Ascending aorta (tissue), 2 donors: ENCODE measurements around the gene NFIA. TPM values are rescaled to one million over a fixed set of nuclear protein-coding genes. Genes with fewer than 3 reads are reported as not detected.
"Not testable (repeated sequence)": the region's sequence is repeated elsewhere in the genome, so short reads cannot be mapped to it uniquely, and the experiment has no call there.

ENCODE experiments used
- DNase-seq, 2 donors: peaks; one replicate each; pipeline ENCODE4 v3.0.0-alpha.2; 2019; ENCODE audit warnings: low spot score in 2 of 2
- H3K27ac ChIP-seq, 2 donors: fragments of 200-600 bp; sonication (generic); one replicate each; pipeline ENCODE4 v1.5.1; 2016 to 2017; ENCODE audit warnings: mild to moderate bottlenecking in 1 of 2
- H3K27me3 ChIP-seq: fragments of 200-600 bp; sonication (generic); one replicate; pipeline ENCODE4 v1.5.1; 2017
- H3K36me3 ChIP-seq, 2 donors: fragments of 200-600 bp; sonication (generic); one replicate each; pipeline ENCODE4 v1.5.1; 2016
- H3K4me1 ChIP-seq, 2 donors: fragments of 200-600 bp; sonication (generic); one replicate each; pipeline ENCODE4 v1.5.1; 2016 to 2017; ENCODE audit warnings: mild to moderate bottlenecking in 1 of 2
- H3K4me3 ChIP-seq, 2 donors: fragments of 200-600 bp; sonication (generic); one replicate each; pipeline ENCODE4 v1.5.1; 2016 to 2017; ENCODE audit warnings: mild to moderate bottlenecking in 1 of 2
- H3K9me3 ChIP-seq, 2 donors: fragments of 200-600 bp; sonication (generic); one replicate each; pipeline ENCODE4 v1.5.1; 2016
- intact Hi-C: fragments of 100-400 bp; cut with DNase I; formaldehyde crosslinking; loops from one replicate; pipeline ENCODE4 v1.15.1; 2023
- total RNA-seq: library from RNA; depleted of rRNA; stranded (reverse); fragments of >200 nt; gene quantifications from one replicate; pipeline ENCODE4 v1.1.0, GENCODE V29; 2016
- TF ChIP-seq, protein P1 (sequence below), 3 experiments: fragments of 200-600 bp in 2 of 3; fragments of 450-650 bp in 1 of 3; sonication (generic) in 2 of 3; IDR thresholded peaks; one replicate each; pipeline ENCODE4 v1.5.1; 2016 to 2019; ENCODE audit warnings: antibody characterized with exemption in 3 of 3, mild to moderate bottlenecking in 1 of 3, moderate library complexity in 1 of 3

Gene NFIA
- total RNA-seq, 1 donor from 2014 or later, result 52.0 TPM

DNA sequence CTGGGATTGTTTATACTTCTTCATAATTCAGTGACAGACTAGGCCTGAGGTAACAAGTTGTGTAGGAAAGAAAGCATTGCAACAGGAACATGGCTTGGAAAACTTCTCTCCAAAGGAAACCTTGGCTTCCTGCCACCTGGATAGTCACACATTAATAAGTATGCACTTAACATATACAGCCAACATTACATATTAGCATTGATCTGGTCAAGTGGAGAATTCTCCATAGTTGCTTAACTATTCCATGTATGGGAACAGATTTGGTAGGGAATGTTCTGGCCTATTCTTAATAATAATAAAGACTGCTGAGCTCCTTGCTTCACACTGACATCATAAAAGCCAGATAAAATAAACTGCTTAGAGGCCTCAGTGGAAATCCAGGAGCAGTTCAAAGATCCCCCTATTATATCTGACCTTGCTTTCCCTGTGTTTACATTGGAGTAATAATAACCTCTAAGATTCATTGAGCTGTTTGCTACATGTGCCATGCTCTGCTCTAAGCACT is 27.2 kb upstream of the NFIA start:
- Histone ChIP-seq H3K9me3 (no peaks in the 10 kb centered on the region), H3K27me3 (no peaks in the 10 kb centered on the region), H3K4me1 (peaks cover 3 to 28% of the 10 kb centered on the region in 2 donors), H3K27ac (peak overlapping the region; percentile 97 to 98), H3K36me3 (no peaks in the 10 kb centered on the region), H3K4me3 (peak overlapping the region in 1 of 2 donors; percentile 82)
- no peak for DNase-seq
- TF ChIP-seq, protein P1, sequence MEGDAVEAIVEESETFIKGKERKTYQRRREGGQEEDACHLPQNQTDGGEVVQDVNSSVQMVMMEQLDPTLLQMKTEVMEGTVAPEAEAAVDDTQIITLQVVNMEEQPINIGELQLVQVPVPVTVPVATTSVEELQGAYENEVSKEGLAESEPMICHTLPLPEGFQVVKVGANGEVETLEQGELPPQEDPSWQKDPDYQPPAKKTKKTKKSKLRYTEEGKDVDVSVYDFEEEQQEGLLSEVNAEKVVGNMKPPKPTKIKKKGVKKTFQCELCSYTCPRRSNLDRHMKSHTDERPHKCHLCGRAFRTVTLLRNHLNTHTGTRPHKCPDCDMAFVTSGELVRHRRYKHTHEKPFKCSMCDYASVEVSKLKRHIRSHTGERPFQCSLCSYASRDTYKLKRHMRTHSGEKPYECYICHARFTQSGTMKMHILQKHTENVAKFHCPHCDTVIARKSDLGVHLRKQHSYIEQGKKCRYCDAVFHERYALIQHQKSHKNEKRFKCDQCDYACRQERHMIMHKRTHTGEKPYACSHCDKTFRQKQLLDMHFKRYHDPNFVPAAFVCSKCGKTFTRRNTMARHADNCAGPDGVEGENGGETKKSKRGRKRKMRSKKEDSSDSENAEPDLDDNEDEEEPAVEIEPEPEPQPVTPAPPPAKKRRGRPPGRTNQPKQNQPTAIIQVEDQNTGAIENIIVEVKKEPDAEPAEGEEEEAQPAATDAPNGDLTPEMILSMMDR (IDR thresholded peaks at IDR 0.05), result no peak
- intact Hi-C loops, result loop anchor here (1.0 to 10.0 kb wide), 2 partner anchors 23 to 670 kb away; partner anchors contain the start of gene TM2D1

DNA sequence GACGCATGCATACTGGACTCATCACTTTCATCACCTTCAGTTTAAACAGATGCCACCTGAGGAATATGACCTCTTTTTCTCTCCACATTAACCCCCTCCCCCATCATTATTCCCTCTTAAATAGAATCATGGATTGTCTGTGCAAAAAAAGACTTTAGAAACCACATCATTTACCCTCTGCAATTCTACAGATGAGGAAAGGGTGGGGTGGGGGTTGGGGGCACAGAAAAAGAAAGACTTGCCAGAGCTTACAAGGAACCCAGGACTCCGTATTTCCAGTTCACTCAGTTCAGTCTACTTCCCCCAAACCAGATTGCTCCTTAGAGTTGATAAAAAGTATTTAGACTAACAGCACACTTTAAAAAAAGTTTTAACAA is 26.2 kb upstream of the NFIA start:
- Histone ChIP-seq H3K27ac (peak overlapping the region; percentile 97 to 98), H3K4me3 (peak overlapping the region; percentile 75 to 82), H3K27me3 (no peaks in the 10 kb centered on the region), H3K4me1 (peaks cover 3 to 28% of the 10 kb centered on the region in 2 donors), H3K9me3 (no peaks in the 10 kb centered on the region), H3K36me3 (no peaks in the 10 kb centered on the region)
- TF ChIP-seq, protein P1 (IDR thresholded peaks at IDR 0.05), result no peak
- intact Hi-C loops, result loop anchor here (10.0 kb wide), 1 partner anchor 669 kb away; the partner anchor contains the start of gene TM2D1
- DNase-seq, result no peak

DNA sequence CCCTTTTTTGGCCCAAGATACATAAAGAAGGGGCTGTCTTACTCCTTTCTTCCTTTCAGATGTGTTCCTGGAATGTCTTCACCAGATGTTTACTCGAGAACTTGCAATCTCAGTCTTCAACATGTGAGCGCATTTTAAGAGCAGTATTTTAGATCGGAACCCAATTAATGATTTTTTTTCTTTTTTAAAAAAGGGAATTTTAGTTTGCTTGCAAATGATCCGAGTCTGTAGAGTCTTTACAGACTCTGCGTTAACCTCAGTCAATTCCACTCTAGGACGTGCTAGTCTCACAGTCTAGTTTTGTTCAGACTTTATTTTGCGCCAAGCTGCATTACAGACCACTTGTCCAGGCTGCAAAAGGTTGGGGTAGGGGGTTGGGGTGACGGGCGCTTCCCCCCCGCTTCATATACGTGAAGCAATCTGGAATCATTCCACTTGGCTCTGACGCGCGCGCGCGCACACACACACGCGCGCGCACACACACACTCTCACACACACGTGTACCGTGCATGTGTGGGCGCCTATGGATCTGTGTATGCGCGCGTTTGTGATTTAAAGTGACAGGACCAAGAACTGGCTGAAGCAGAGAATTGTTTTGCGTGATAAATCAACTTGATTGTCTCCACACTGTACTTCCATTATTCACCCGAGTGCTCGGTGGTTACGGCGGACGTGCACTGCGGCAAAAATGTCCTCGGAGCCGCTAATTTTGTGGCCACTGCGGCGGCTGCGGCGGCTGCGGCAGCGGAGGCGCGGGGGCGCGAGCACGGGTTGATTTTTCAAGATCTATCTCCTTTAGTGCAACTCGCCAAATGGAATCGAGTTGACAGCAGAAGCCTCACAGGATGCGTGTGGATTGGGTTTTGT is 25.6 kb upstream of the NFIA start:
- H3K4me1 ChIP-seq, result peaks cover 3 to 27% of the 10 kb centered on the region in 2 donors
- peak in 1 of 2 donors; percentile 77 for DNase-seq

DNA sequence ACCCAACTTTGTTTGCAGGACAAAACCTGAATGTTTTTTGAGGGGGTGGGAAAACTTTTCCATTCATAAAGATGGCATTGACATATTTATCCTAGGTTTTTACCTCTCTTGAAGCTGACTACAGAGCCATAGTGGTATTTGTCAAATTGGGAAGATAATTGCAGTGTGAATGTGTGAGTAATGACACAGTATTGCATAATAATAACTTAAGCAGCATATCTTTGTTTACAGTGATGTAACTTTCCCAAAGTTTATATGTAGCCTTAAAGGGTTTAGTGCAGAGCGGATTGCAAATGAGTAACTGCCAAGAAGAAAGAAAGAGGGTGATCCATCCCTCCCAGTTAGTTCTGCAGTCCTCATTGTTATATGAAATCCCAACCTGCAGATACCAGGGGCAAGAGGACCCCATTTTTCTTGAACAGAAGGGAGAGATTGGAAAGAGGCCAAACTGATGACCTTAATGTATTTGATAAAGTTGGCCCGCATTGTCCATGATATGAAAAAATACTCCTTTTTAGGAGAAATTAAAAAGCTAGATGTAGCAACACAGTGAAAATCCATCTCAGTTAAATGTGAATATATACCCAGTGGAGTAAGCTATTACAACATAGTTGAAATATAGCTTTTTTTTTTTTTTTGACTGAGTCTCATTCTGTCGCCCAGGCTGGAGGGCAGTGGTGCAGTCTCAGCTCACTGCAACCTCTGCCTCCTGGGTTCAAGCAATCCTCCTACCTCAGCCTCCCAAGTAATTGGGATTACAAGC is 23.7 kb upstream of the NFIA start:
- peaks cover 0 to 21% of the 10 kb centered on the region in 2 donors for H3K4me1 ChIP-seq

More for the DNA sequence above, 25.6 kb upstream of the NFIA start:
- Histone ChIP-seq H3K4me3 (peak overlapping the region; percentile 75 to 82), H3K36me3 (no peaks in the 10 kb centered on the region), H3K9me3 (no peaks in the 10 kb centered on the region), H3K27ac (peak overlapping the region; percentile 97 to 98), H3K27me3 (no peaks in the 10 kb centered on the region)
- intact Hi-C loops, result loop anchor here (10.0 kb wide), 1 partner anchor 668 kb away; the partner anchor contains the start of gene TM2D1
- TF ChIP-seq, protein P1 (IDR thresholded peaks at IDR 0.05), result peak in 1 of 3 experiments; percentile 1

DNA sequence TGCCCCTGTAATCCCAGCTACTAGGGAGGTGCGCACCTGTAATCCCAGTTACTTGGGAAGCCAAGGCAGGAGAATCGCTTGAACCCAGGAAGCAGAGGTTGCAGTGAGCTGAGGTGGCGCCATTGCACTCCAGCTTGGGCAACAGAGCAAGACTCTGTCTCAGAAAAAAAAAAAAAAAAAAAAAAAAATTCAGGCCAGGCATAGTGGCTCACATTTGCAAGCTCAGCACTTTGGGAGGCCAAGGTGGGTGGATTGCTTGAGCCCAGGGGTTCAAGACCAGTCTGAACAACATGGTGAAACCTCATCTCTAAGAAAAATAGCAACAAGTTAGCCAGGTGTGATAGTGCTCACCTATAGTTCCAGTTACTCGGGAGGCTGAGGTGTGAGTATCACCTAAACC is 20.8 kb upstream of the NFIA start:
- H3K4me3 ChIP-seq, H3K36me3 ChIP-seq, H3K4me1 ChIP-seq, H3K27me3 ChIP-seq, DNase-seq, H3K9me3 ChIP-seq, intact Hi-C loops, H3K27ac ChIP-seq: not testable (repeated sequence)

More for the DNA sequence above, 23.7 kb upstream of the NFIA start:
- no peaks in the 10 kb centered on the region for H3K27me3 ChIP-seq
- H3K36me3 ChIP-seq, result no peaks in the 10 kb centered on the region
- H3K9me3 ChIP-seq, result no peaks in the 10 kb centered on the region
- intact Hi-C loops, result loop anchor here (10.0 kb wide), 1 partner anchor 666 kb away; the partner anchor contains the start of gene TM2D1
- H3K4me3 ChIP-seq, result no peak overlapping the region
- peak overlapping the region; percentile 13 to 98 for H3K27ac ChIP-seq
- no peak for DNase-seq
- TF ChIP-seq, protein P1 (IDR thresholded peaks at IDR 0.05), result no peak
